Neural progenitor cell (in vitro differentiated cells): ENCODE measurements around the gene ZNF224. TPM values are rescaled to one million over a fixed set of nuclear protein-coding genes. Genes with fewer than 3 reads are reported as not detected.
"Not testable (repeated sequence)": the region's sequence is repeated elsewhere in the genome, so short reads cannot be mapped to it uniquely, and the experiment has no call there.

Experiments used
- DNase-seq: peaks from one replicate; pipeline ENCODE4 v3.0.0-alpha.2; 2016; ENCODE audit warnings: low spot score
- H2AFZ ChIP-seq: fragments of 200-600 bp; sonication (generic); replicated peaks from 2 replicates; pipeline ENCODE4 v1.6.1; 2016; ENCODE audit warnings: antibody characterized with exemption
- H3F3A ChIP-seq: fragments of 200-600 bp; sonication (generic); 2 replicates; pipeline ENCODE4 v1.6.1; 2016; ENCODE audit warnings: antibody characterized with exemption, low read depth
- H3K27ac ChIP-seq: fragments of 200-600 bp; sonication (generic); 2 replicates; pipeline ENCODE4 v1.5.1; 2016; ENCODE audit warnings: mild to moderate bottlenecking
- H3K27me3 ChIP-seq: fragments of 200-600 bp; sonication (generic); 2 replicates; pipeline ENCODE4 v1.6.1; 2016; ENCODE audit warnings: mild to moderate bottlenecking, moderate library complexity
- H3K36me3 ChIP-seq: fragments of 200-600 bp; sonication (generic); 2 replicates; pipeline ENCODE4 v1.5.1; 2016
- H3K4me1 ChIP-seq: fragments of 200-600 bp; sonication (generic); 2 replicates; pipeline ENCODE4 v1.6.1; 2016; ENCODE audit warnings: mixed run types
- H3K4me2 ChIP-seq: fragments of 200-600 bp; sonication (generic); 2 replicates; pipeline ENCODE4 v1.6.1; 2016
- H3K4me3 ChIP-seq: fragments of 200-600 bp; sonication (generic); 2 replicates; pipeline ENCODE4 v1.5.1; 2016
- H3K79me2 ChIP-seq: fragments of 200-600 bp; sonication (generic); 2 replicates; pipeline ENCODE4 v1.6.1; 2016; ENCODE audit warnings: low read depth
- H3K9ac ChIP-seq: fragments of 200-600 bp; sonication (generic); 2 replicates; pipeline ENCODE4 v1.6.1; 2016
- H3K9me3 ChIP-seq: fragments of 200-600 bp; sonication (generic); 2 replicates; pipeline ENCODE4 v1.5.1; 2016; ENCODE audit warnings: low read depth
- H4K20me1 ChIP-seq: fragments of 200-600 bp; sonication (generic); 2 replicates; pipeline ENCODE4 v1.6.1; 2016; ENCODE audit warnings: low read depth
- H3K27ac Mint-ChIP-seq: 3 replicates; pipeline ENCODE4 v1.8.0; 2021; ENCODE audit warnings: mixed read lengths
- H3K27me3 Mint-ChIP-seq: 2 replicates; pipeline ENCODE4 v1.8.0; 2022; ENCODE audit warnings: low read depth, mild to moderate bottlenecking, inconsistent platforms, moderate library complexity, mixed read lengths; ENCODE audit not compliant: insufficient read depth
- H3K36me3 Mint-ChIP-seq: 3 replicates; pipeline ENCODE4 v1.8.0; 2021; ENCODE audit warnings: mixed read lengths
- H3K4me1 Mint-ChIP-seq: 3 replicates; pipeline ENCODE4 v1.8.0; 2021; ENCODE audit warnings: mixed read lengths
- H3K4me3 Mint-ChIP-seq: 3 replicates; pipeline ENCODE4 v1.8.0; 2021; ENCODE audit warnings: mild to moderate bottlenecking, moderate library complexity, mixed read lengths
- H3K9me3 Mint-ChIP-seq: 3 replicates; pipeline ENCODE4 v1.8.0; 2020; ENCODE audit warnings: mixed read lengths
- EZH2 ChIP-seq: fragments of 200-600 bp; sonication (generic); IDR thresholded peaks from 2 replicates; pipeline ENCODE4 v1.6.1; 2017; ENCODE audit warnings: antibody characterized with exemption, mild to moderate bottlenecking, moderate library complexity
- EZH2phosphoT487 ChIP-seq: fragments of 200-600 bp; sonication (generic); IDR thresholded peaks from 2 replicates; pipeline ENCODE4 v1.6.1; 2017; ENCODE audit warnings: antibody characterized with exemption
- total RNA-seq: library from RNA; depleted of rRNA; stranded (reverse); fragments of >200 nt; gene quantifications from 2 replicates; pipeline ENCODE4 v1.2.3, GENCODE V29; 2015; ENCODE audit warnings: low replicate concordance
- TF ChIP-seq, protein P1 (sequence below): fragments of 200-600 bp; sonication (generic); IDR thresholded peaks from 2 replicates; pipeline ENCODE4 v1.5.1; 2017; ENCODE audit warnings: antibody characterized with exemption, mild to moderate bottlenecking

ZNF224 gene
- total RNA-seq, 1 donor from 2014 or later = 28.7 TPM

DNA sequence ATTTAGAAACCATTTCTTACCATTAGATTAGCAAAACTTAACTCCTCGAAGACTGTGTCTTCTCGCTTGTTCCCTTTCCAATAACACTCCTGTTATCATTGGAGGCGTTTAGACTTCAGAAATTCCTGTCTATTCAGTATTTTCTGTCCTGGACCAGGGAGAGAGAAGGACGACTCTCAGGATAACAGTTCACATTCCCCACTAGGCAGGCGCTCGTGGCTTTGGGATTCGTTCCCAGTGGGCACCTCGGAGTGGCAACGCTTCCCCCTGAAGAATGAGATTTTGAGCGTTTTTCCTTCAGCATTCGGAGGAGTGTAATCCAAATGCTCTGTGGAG is 18.6 kb downstream of the ZNF224 start:
- peaks cover 24% of the 10 kb centered on the region for H3K9me3 ChIP-seq
- peaks cover 17% of the 10 kb centered on the region for H3F3A ChIP-seq
- Mint-ChIP-seq H3K36me3 (peaks cover 30% of the 10 kb centered on the region), H3K9me3 (peaks cover 25% of the 10 kb centered on the region), H3K4me3 (peak overlapping the region; percentile 100), H3K27me3 (peaks cover 2% of the 10 kb centered on the region), H3K27ac (peak overlapping the region; percentile 97), H3K4me1 (peaks cover 13% of the 10 kb centered on the region)
- H3K4me3 ChIP-seq = peak overlapping the region; percentile 94
- H3K79me2 ChIP-seq = peaks cover 29% of the 10 kb centered on the region
- no peak for DNase-seq
- H3K36me3 ChIP-seq = peaks cover 14% of the 10 kb centered on the region
- no peaks in the 10 kb centered on the region for H3K27me3 ChIP-seq
- H3K4me2 ChIP-seq = peak overlapping the region; percentile 80
- peak overlapping the region; percentile 28 for H3K9ac ChIP-seq
- H3K4me1 ChIP-seq = peaks cover 4% of the 10 kb centered on the region
- peak overlapping the region; percentile 55 for H2AFZ ChIP-seq
- TF ChIP-seq, protein P1, sequence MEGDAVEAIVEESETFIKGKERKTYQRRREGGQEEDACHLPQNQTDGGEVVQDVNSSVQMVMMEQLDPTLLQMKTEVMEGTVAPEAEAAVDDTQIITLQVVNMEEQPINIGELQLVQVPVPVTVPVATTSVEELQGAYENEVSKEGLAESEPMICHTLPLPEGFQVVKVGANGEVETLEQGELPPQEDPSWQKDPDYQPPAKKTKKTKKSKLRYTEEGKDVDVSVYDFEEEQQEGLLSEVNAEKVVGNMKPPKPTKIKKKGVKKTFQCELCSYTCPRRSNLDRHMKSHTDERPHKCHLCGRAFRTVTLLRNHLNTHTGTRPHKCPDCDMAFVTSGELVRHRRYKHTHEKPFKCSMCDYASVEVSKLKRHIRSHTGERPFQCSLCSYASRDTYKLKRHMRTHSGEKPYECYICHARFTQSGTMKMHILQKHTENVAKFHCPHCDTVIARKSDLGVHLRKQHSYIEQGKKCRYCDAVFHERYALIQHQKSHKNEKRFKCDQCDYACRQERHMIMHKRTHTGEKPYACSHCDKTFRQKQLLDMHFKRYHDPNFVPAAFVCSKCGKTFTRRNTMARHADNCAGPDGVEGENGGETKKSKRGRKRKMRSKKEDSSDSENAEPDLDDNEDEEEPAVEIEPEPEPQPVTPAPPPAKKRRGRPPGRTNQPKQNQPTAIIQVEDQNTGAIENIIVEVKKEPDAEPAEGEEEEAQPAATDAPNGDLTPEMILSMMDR = no peak
- no peak for TF ChIP-seq EZH2
- no peak for TF ChIP-seq EZH2phosphoT487
- H3K27ac ChIP-seq = peak overlapping the region; percentile 7
- H4K20me1 ChIP-seq = no peaks in the 10 kb centered on the region

- Histone ChIP-seq H3K4me1 (peaks cover 4% of the 10 kb centered on the region), H3F3A (peaks cover 17% of the 10 kb centered on the region), H3K79me2 (peaks cover 29% of the 10 kb centered on the region), H3K27me3 (no peaks in the 10 kb centered on the region), H2AFZ (peak within 1 kb of the TSS; percentile 80), H3K27ac (peak within 1 kb of the TSS; percentile 7), H3K9me3 (peaks cover 19% of the 10 kb centered on the region), H3K4me2 (peak within 1 kb of the TSS; percentile 88), H3K36me3 (peaks cover 9% of the 10 kb centered on the region), H3K4me3 (peak within 1 kb of the TSS; percentile 94), H3K9ac (peak within 1 kb of the TSS; percentile 46), H4K20me1 (no peaks in the 10 kb centered on the region)
- Mint-ChIP-seq H3K9me3 (peaks cover 21% of the 10 kb centered on the region), H3K36me3 (peaks cover 27% of the 10 kb centered on the region), H3K27me3 (peaks cover 2% of the 10 kb centered on the region), H3K4me3 (peak within 1 kb of the TSS; percentile 100), H3K4me1 (peaks cover 13% of the 10 kb centered on the region), H3K27ac (peak within 1 kb of the TSS; percentile 97)
- TF ChIP-seq, protein P1 = no peak
- TF ChIP-seq EZH2 (no peak), EZH2phosphoT487 (no peak)
- peak; percentile 98 for DNase-seq
These were observed 19.1 kb downstream of the ZNF224 start, which contains the start of gene ZNF225 for GRCh38 chr19:44113138-44113783. Gene ZNF225, plus strand, starts transcription at chr19:44113399. Its CDS starts 2,429 bp downstream, at chr19:44115828.

DNA sequence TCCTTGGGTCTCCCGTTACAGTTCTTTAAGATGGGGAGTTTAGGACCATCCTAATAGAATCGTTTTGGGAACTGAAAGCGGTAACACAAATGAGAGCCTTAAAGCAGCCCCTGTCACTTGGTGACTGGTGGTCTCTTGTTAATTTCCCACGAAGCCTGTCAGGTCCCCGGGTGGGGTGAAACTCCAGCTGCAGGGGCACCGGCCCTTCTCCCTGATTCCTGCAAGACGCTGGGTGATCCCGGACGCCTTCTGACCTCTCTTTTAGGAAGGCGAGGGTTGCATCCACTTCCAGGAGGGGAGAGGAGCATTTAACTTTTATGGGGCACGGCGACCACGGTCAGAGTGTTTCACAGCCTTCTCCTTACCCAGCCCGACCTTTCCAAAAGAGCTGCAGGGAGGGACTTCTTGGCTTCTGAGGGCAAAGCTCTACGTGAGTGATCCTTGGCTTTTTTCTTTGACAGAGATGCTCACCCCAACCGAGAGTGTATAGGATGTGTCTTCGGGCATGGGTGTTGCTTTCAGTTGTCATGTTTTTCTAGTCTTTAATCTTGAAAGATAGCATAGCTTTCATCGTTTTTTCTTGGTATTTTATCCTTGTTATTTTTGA is 19.7 kb downstream of the ZNF224 start:
- Histone ChIP-seq H3K27ac (no peak overlapping the region), H3K36me3 (peaks cover 6% of the 10 kb centered on the region), H3K4me1 (peaks cover 4% of the 10 kb centered on the region), H2AFZ (peak overlapping the region; percentile 80), H3K9ac (peak overlapping the region; percentile 46), H3K79me2 (peaks cover 29% of the 10 kb centered on the region), H3F3A (peaks cover 17% of the 10 kb centered on the region), H3K9me3 (peaks cover 14% of the 10 kb centered on the region), H3K4me2 (peak overlapping the region; percentile 88), H3K4me3 (peak overlapping the region; percentile 94), H3K27me3 (no peaks in the 10 kb centered on the region), H4K20me1 (no peaks in the 10 kb centered on the region)
- Mint-ChIP-seq H3K9me3 (peaks cover 18% of the 10 kb centered on the region), H3K27me3 (peaks cover 2% of the 10 kb centered on the region), H3K27ac (peak overlapping the region; percentile 97), H3K4me3 (peak overlapping the region; percentile 100), H3K4me1 (peaks cover 13% of the 10 kb centered on the region), H3K36me3 (peaks cover 27% of the 10 kb centered on the region)
- DNase-seq = peak; percentile 20
- TF ChIP-seq, protein P1 = no peak
- TF ChIP-seq EZH2phosphoT487 (no peak), EZH2 (no peak)

- Mint-ChIP-seq H3K9me3 (peaks cover 26% of the 10 kb centered on the region), H3K36me3 (peaks cover 70% of the 10 kb centered on the region)
- not testable (repeated sequence) for H3K4me1 Mint-ChIP-seq, H3K27ac ChIP-seq, DNase-seq, H3K4me1 ChIP-seq, H3K4me3 Mint-ChIP-seq, H3F3A ChIP-seq, H3K9ac ChIP-seq, H3K9me3 ChIP-seq, H3K27ac Mint-ChIP-seq, H3K79me2 ChIP-seq, H2AFZ ChIP-seq, H3K27me3 Mint-ChIP-seq, H3K27me3 ChIP-seq, H3K4me2 ChIP-seq, H4K20me1 ChIP-seq, H3K4me3 ChIP-seq
- H3K36me3 ChIP-seq = peaks cover 19% of the 10 kb centered on the region
These were observed 27.0 kb downstream of the ZNF224 start for GRCh38 chr19:44121162-44121561.
